NCI-H748 (cell line): Measurements from ENCODE around the gene CLEC1A.

Experiments
- DNase-seq: peaks from one replicate; lab custom pipeline; 2025; ENCODE audit not compliant: unreplicated experiment; lab: John Stamatoyannopoulos, UW

Gene CLEC1A, protein sequence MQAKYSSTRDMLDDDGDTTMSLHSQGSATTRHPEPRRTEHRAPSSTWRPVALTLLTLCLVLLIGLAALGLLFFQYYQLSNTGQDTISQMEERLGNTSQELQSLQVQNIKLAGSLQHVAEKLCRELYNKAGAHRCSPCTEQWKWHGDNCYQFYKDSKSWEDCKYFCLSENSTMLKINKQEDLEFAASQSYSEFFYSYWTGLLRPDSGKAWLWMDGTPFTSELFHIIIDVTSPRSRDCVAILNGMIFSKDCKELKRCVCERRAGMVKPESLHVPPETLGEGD

GRCh38 chr12:10098791-10099190 lies at the start of gene CLEC1A:
CLEC1A (minus strand) TSS chr12:10098985; CDS start chr12:10098922, 63 bp downstream.
- no peak for DNase-seq

- no peak for DNase-seq
These were observed 49.1 kb upstream of the CLEC1A start for GRCh38 chr12:10147714-10148403.

DNA sequence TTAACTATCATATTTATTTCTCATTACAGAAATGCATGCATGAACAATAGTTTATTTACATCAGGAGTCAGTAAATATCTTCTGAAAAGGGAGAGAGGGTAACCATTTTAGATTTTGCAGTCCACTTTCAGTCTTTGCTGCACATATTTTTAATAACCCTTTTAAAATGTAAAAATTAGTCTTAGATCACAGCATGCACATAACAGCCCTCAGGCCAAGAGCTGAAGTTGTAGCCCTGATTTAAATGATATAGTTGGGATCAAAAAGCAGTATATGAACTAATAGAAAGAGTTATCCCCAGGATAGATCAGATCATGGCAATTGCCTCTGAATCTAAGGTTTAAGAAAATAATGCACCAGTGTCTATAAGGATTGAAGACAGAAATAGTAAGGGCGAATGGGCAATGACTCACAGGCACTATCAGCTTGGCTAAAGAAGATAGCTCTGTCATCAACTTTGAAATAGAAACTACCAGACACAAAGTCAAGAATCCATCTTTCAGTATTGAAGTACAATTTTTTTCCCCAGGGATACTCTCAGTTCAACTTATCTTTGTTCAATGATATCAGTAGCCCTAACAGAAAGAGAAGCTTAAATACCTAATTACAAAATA lies 44.3 kb upstream of the CLEC1A start:
- no peak for DNase-seq

GRCh38 chr12:10140001-10140400 lies 41.2 kb upstream of the CLEC1A start:
- peak; percentile 40 for DNase-seq

DNA sequence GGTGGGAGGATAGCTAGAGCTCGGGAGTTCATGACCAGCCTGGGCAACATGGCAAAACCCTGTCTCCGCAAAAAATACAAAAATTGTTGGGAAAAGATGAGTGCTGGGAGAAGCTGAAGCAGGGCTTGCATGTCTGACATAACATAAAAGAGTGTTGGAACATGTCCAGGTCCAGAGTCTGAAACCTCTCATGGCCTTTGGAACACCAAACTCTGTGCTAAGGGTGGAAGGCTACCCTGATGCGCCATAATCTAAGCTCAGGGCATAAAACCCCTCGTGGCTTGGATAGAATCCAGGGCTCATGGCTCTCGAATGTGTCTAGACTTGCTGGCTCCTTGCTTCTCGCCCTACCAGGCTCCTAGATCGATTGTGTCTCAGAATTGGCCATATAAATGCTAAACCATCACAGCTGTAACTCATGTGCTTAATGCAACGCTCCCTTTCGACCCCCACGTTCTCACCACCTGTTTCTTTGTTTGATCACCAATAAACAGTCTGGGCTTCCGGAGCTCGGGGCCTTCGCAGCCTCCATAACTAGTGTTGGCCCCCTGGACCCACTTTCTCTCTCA lies 37.9 kb upstream of the CLEC1A start:
- peak; percentile 74 for DNase-seq

DNA sequence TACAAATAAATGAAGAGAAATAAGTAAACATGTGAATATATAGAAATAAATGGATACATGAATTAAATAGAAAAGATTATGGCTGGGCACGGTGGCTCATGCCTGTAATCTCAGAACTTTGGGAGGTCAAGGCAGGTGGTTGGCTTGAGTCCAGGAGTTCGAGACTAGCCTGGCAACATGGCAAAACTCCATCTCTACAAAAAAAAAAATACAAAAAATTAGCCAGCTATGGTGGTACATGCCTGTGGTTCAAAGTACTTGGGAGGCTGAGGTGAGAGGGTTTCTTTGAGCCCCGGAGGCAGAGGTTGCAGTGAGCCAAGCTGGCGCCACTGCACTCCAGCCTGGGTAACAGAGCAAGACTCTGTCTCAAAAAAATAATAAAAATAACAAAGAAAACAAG lies 36.3 kb upstream of the CLEC1A start:
- DNase-seq: no peak

DNA sequence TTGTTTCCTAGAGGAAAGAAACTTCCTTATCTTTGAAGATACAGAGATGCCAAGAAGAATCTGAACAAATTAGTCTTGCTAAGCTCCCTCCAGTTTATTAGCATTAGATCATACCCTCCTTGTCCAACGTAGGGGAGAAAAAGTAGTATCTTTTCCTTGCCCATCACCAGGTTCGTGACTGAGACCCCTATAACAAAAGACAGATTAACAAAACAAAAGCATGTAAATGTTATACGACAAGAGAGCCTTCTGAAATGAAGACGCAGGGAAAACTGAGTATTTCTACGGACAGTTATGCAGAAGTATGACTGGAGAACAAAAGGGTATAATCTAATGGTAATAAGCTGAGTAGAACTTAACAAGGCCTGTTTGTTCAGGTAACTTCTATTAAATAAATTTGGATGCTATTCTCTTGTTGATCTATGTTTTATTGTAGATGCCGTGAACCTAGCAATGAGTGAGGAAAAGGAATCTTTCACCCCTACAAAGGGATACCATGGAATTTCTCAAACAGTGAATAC lies 34.1 kb upstream of the CLEC1A start:
- no peak for DNase-seq

- no peak for DNase-seq
These were observed 32.4 kb upstream of the CLEC1A start for GRCh38 chr12:10131111-10131690.

DNA sequence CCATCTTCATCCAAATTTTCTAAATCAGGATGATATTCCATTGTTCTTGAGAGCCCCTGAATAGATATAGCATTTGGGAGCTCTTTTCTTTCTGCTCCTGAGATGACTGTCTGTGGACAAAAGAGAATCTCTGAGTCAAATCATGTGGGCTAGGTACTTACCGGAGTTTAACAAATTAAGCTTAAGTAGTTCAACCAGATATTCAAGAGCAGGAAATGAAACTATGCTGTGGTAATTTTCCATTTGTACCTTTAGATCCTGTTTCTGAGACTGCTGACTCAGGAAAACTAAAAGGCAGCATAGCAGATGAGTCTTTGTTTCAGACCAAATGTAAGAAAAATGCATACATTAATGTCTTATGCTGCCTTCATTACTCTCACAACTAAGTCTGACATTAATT lies 31.3 kb upstream of the CLEC1A start, which contains the start of gene CLEC7A:
Gene CLEC7A (minus strand): TSS at position 158 of the 400 bp plus-strand sequence. CDS start 117 bp downstream, at position 41.
- DNase-seq: no peak

GRCh38 chr12:10128687-10129086 lies 29.9 kb upstream of the CLEC1A start:
- DNase-seq: no peak

DNA sequence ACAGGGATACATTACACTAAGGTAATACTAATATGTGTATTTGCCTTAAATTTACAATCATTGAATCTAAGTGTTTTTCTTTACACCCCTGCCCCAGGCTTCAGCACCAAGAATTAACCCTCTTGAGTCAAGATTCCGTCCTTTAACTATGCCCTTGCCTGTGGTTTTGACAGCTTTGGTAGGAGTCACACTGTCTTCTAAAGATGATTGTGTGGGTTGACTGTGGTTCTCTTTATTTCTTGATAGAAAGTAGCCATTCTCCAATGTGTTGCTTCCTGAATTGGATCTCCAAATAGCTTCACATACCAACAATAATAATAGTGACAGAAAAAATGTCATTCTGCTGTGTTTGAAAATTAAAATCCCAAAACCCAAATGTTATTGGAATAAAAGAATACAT lies 27.6 kb upstream of the CLEC1A start:
- DNase-seq: no peak

- no peak for DNase-seq
These were observed 23.9 kb upstream of the CLEC1A start for GRCh38 chr12:10122689-10123088.

- no peak for DNase-seq
These were observed 22.5 kb upstream of the CLEC1A start for GRCh38 chr12:10121278-10121677.

- DNase-seq: no peak
These were observed 20.3 kb upstream of the CLEC1A start for GRCh38 chr12:10119066-10119465.

- no peak for DNase-seq
These were observed 17.1 kb upstream of the CLEC1A start for GRCh38 chr12:10115890-10116289.

DNA sequence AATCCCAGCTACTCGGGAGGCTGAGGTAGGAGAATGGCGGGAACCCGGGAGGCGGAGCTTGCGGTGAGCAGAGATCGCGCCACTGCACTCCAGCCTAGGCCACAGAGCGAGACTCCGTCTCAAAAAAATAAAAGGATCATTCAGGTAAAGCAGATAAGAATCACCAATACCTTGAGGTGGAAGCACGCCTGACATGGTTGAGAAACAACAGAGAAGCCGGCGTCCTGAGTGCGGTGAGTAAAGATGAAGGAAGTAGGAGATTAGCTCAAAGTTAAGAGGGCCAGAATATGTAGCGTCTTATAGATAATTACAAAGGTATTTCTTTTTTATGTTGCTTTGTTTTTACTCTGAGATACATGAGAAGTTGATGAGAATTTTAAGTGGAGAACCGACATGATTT lies 16.5 kb upstream of the CLEC1A start:
- DNase-seq: no peak

GRCh38 chr12:10113920-10114319 lies 15.1 kb upstream of the CLEC1A start:
- no peak for DNase-seq

GRCh38 chr12:10113075-10113474 lies 14.3 kb upstream of the CLEC1A start:
- no peak for DNase-seq

GRCh38 chr12:10111451-10111850 lies 12.7 kb upstream of the CLEC1A start:
- DNase-seq: no peak

- no peak for DNase-seq
These were observed 11.6 kb upstream of the CLEC1A start for GRCh38 chr12:10110256-10110844.

DNA sequence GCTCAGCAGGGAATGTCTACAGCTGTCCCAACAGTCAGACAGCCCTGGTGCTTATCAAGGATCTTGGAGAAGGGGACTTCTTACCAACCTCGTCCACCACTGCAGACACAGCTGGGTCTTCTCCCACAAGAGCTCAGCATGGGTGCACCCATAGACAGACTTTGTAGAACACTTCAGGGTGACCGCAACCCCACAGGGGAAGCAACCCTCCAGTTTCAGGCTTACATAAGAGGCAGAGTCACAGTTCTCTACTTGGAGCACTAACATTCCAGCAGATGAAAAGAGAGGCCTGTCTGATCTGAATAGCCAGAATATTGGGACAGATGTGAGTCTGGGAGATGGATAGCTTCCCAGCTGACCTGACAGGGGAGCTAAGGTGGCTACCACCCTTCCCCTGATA lies 3.5 kb upstream of the CLEC1A start:
- DNase-seq: no peak
